ENCODE measurements around the gene RPL28. TPM values are rescaled to one million over a fixed set of nuclear protein-coding genes. Genes with fewer than 3 reads are reported as not detected.

Gene RPL28
- total and polyA plus RNA-seq, 2 of the 13 experiments (the other 11 are each of a cell fraction or from before 2014, with no cell fraction given): 105 to 420 TPM

DNA sequence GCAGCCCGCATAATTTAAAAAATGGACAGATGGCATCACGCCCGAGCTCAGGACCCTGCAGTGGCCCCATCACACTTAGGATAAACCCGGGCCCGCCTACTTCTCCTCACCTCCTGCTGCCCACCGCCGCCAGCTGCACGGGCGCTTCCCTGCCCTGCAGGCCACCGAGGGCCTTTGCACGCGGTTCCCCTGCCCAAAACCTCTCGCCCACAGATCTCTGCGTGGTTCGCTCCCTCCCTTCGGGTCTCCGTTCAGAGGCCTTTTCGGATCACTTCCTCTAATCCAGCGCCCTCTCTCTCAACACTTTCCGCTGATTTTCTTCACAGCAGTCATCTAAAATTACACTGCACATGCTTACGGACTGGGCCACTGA, 55.6 kb downstream of the RPL28 start (continued):
- TF ChIP-seq ZNF264 (CRISPR knock-in tag; IDR thresholded peaks at IDR 0.05): no peak

DNA sequence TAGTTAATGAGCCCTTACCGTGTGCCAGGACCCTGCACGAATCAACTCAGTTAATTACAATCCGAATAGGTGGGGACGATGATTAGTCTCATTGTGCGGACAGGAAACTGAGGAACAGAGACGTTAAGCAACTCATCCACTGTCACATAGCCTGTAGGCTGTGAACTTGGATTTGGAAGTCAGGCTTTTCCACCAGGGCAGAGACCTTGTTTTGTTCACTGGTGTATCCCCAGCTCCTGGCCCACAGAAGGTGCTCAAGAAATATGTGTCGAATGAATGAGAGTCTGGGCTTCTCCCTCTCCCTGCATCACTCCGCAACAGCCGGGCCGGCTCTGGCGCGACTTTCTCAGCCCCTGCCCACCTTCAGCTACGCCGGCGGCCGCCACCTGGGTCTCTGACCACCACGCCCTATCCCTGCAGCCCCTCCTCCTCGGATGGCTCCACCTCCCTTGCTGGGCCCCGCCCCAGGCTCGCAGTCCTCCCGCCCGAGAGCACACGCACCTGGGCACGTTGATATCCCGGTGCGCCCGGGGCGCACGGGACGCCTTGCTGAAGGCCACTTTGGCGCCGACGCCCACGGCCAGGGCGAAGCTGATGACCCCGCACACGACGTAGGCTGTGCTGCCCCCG, 56.1 kb downstream of the RPL28 start:
- POLR2A ChIA-PET: no interaction called here
- Histone ChIP-seq H3K27me3 (ENCODE audit: control insufficient read depth in 1 of 2, insufficient read depth in 2 of 2, low read length in 2 of 2) (peaks cover 6 to 48% of the 10 kb centered on the region in 2 experiments; a peak in 4 of 5 replicates), H3K9me3 (ENCODE audit: low read length) (no peaks in the 10 kb centered on the region), H3K36me3 (replicated peaks in 1 of 2; ENCODE audit: control insufficient read depth in 1 of 2, insufficient read depth in 2 of 2, low read length in 2 of 2) (no peaks in the 10 kb centered on the region), H3K4me2 (ENCODE audit: low read depth, low read length) (no peak overlapping the region), H3K4me3 (replicated peaks in 1 of 3; ENCODE audit: insufficient read depth in 1 of 3, low read depth in 2 of 3, low read length in 3 of 3) (no peak overlapping the region; a peak in 1 of 6 replicates), H4K20me1 (ENCODE audit: insufficient read depth, low read length) (peaks cover 4% of the 10 kb centered on the region; the same call in 1 of the 2 replicates), H2AFZ (ENCODE audit: low read length) (no peak overlapping the region), H3K4me1 (ENCODE audit: insufficient read depth, low read length) (no peaks in the 10 kb centered on the region), H3K79me2 (ENCODE audit: insufficient read depth, low read length) (no peaks in the 10 kb centered on the region), H3K27ac (ENCODE audit: extremely low read length, insufficient read depth, low read length) (no peak overlapping the region), H3K9ac (ENCODE audit: insufficient read depth, low read depth, low read length) (no peak overlapping the region)
- no peak for FAIRE-seq
- in situ Hi-C loops (cut with HindIII; ENCODE audit: extremely low pct_ligation_motif_present, low pct_unique_long_range_greater_than_20kb) (no loop called here), intact Hi-C loops (cut with micrococcal nuclease; ENCODE audit: unreplicated experiment) (no loop called here)
- no peak for ATAC-seq
- WGBS (ENCODE audit: low lambda C conversion rate): 19% methylated on average over 17 of the region's 39 CpGs
- TF ChIP-seq RAD21 (CRISPR knock-in tag; IDR thresholded peaks at IDR 0.05): no peak
- no peak for TF ChIP-seq ZFP41 (CRISPR knock-in tag; IDR thresholded peaks at IDR 0.05; ENCODE audit: borderline replicate concordance)
- TF ChIP-seq EZH2 (conservative IDR thresholded peaks at IDR 0.05; ENCODE audit: low read depth, low read length): peak; percentile 69; the same call in 1 of the 2 replicates
- TF ChIP-seq, protein P1, sequence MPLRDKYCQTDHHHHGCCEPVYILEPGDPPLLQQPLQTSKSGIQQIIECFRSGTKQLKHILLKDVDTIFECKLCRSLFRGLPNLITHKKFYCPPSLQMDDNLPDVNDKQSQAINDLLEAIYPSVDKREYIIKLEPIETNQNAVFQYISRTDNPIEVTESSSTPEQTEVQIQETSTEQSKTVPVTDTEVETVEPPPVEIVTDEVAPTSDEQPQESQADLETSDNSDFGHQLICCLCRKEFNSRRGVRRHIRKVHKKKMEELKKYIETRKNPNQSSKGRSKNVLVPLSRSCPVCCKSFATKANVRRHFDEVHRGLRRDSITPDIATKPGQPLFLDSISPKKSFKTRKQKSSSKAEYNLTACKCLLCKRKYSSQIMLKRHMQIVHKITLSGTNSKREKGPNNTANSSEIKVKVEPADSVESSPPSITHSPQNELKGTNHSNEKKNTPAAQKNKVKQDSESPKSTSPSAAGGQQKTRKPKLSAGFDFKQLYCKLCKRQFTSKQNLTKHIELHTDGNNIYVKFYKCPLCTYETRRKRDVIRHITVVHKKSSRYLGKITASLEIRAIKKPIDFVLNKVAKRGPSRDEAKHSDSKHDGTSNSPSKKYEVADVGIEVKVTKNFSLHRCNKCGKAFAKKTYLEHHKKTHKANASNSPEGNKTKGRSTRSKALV (CRISPR knock-in tag; IDR thresholded peaks at IDR 0.05): peak; percentile 80
- TF ChIP-seq, protein P2, sequence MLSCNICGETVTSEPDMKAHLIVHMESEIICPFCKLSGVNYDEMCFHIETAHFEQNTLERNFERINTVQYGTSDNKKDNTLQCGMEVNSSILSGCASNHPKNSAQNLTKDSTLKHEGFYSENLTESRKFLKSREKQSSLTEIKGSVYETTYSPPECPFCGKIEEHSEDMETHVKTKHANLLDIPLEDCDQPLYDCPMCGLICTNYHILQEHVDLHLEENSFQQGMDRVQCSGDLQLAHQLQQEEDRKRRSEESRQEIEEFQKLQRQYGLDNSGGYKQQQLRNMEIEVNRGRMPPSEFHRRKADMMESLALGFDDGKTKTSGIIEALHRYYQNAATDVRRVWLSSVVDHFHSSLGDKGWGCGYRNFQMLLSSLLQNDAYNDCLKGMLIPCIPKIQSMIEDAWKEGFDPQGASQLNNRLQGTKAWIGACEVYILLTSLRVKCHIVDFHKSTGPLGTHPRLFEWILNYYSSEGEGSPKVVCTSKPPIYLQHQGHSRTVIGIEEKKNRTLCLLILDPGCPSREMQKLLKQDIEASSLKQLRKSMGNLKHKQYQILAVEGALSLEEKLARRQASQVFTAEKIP (CRISPR knock-in tag; IDR thresholded peaks at IDR 0.05; ENCODE audit: borderline replicate concordance): no peak
- TF ChIP-seq, protein P3, sequence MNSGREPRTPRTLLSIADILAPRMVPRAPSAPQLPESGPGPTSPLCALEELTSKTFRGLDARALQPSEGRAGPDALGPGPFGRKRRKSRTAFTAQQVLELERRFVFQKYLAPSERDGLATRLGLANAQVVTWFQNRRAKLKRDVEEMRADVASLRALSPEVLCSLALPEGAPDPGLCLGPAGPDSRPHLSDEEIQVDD (CRISPR knock-in tag; IDR thresholded peaks at IDR 0.05; ENCODE audit: borderline replicate concordance): no peak
- TF ChIP-seq PLRG1 (conservative IDR thresholded peaks at IDR 0.05): no peak
- peak; percentile 40; the same call in 1 of the 2 replicates for TF ChIP-seq ZNF263 (CRISPR knock-in tag; IDR thresholded peaks at IDR 0.05)
- CTCF ChIA-PET (ENCODE audit: low intra/inter-chr PET ratio, low total read pairs): no interaction called here
- BruUV-seq (replicated peaks): no TSS peak
- no peak for DNase-seq (ENCODE audit: low spot score)

Measured in HepG2 (cell line).